NCI-H460 (cell line): ENCODE measurements around the gene KIF26B. TPM values are rescaled to one million over a fixed set of nuclear protein-coding genes. Genes with fewer than 3 reads are reported as not detected.

Experiments
- DNase-seq: peaks from one replicate; pipeline ENCODE4 v3.0.0-alpha.2; 2016; ENCODE audit warnings: low read depth; ENCODE audit errors: extremely low read depth
- total RNA-seq: library from RNA; depleted of rRNA; stranded (reverse); fragments of >200 nt; shearing (Covaris generic); gene quantifications from 2 replicates; pipeline ENCODE4 v1.2.3, GENCODE V29; 2014

Gene KIF26B
- total RNA-seq, 1 experiment from 2014 or later, result 0.07 TPM

- DNase-seq, result no peak
Measured at GRCh38 chr1:245606157-245606725, 451.5 kb downstream of the KIF26B start.

GRCh38 chr1:245608271-245608670 is 453.5 kb downstream of the KIF26B start:
- DNase-seq, result no peak

- DNase-seq, result no peak
Measured at GRCh38 chr1:245609354-245610150, 454.8 kb downstream of the KIF26B start.

- no peak for DNase-seq
Measured at GRCh38 chr1:245611251-245611650, 456.5 kb downstream of the KIF26B start.

GRCh38 chr1:245614476-245614875 is 459.7 kb downstream of the KIF26B start:
- no peak for DNase-seq

GRCh38 chr1:245615001-245615400 is 460.2 kb downstream of the KIF26B start:
- no peak for DNase-seq

GRCh38 chr1:245621589-245621988 is 466.8 kb downstream of the KIF26B start:
- DNase-seq, result peak; percentile 17

GRCh38 chr1:245622332-245623014 is 467.7 kb downstream of the KIF26B start:
- no peak for DNase-seq

- DNase-seq, result no peak
Measured at GRCh38 chr1:245641384-245641783, 486.6 kb downstream of the KIF26B start.

- DNase-seq, result no peak
Measured at GRCh38 chr1:245645406-245645805, 490.6 kb downstream of the KIF26B start.

- DNase-seq, result no peak
Measured at GRCh38 chr1:245645894-245646293, 491.1 kb downstream of the KIF26B start.

- DNase-seq, result no peak
Measured at GRCh38 chr1:245648749-245649522, 494.2 kb downstream of the KIF26B start.

- DNase-seq, result no peak
Measured at GRCh38 chr1:245649666-245650065, 494.9 kb downstream of the KIF26B start.

GRCh38 chr1:245650441-245650960 is 495.7 kb downstream of the KIF26B start:
- DNase-seq, result no peak

GRCh38 chr1:245651093-245651492 is 496.3 kb downstream of the KIF26B start:
- no peak for DNase-seq

GRCh38 chr1:245652116-245652515 is 497.3 kb downstream of the KIF26B start:
- no peak for DNase-seq

GRCh38 chr1:245652660-245653427 is 498.1 kb downstream of the KIF26B start:
- DNase-seq, result no peak

GRCh38 chr1:245654460-245655050 is 499.8 kb downstream of the KIF26B start:
- no peak for DNase-seq

- no peak for DNase-seq
Measured at GRCh38 chr1:245656189-245656717, 501.5 kb downstream of the KIF26B start.
